HPDE6-E6E7 (cell line): ENCODE data around the gene ULK4.
A peak's percentile ranks its signal among the peaks of the same experiment; 100 is the strongest.
"Not testable (repeated sequence)": the region's sequence is repeated elsewhere in the genome, so short reads cannot be mapped to it uniquely, and the experiment has no call there.

Experiments
- DNase-seq: peaks from one replicate; pipeline ENCODE4 v3.0.0; 2011; ENCODE audit warnings: missing footprints; ENCODE audit errors: extremely low spot score

Gene ULK4

GRCh38 chr3:41960826-41961750 lies 815 bp downstream of the ULK4 start:
- peak; percentile 2 for DNase-seq

- no peak for DNase-seq
Measured at GRCh38 chr3:41956574-41956973, 5.3 kb downstream of the ULK4 start.

GRCh38 chr3:41955192-41955591 lies 6.7 kb downstream of the ULK4 start:
- no peak for DNase-seq

- DNase-seq, result no peak
Measured at GRCh38 chr3:41943311-41943843, 18.5 kb downstream of the ULK4 start.

- no peak for DNase-seq
Measured at GRCh38 chr3:41940393-41940792, 21.5 kb downstream of the ULK4 start.

- no peak for DNase-seq
Measured at GRCh38 chr3:41936384-41936783, 25.5 kb downstream of the ULK4 start.

GRCh38 chr3:41933154-41933676 lies 28.7 kb downstream of the ULK4 start:
- no peak for DNase-seq

GRCh38 chr3:41932464-41932863 lies 29.4 kb downstream of the ULK4 start:
- DNase-seq, result no peak

GRCh38 chr3:41920406-41920965 lies 41.4 kb downstream of the ULK4 start:
- DNase-seq, result no peak

- DNase-seq, result no peak
Measured at GRCh38 chr3:41915353-41915752, 46.5 kb downstream of the ULK4 start.

GRCh38 chr3:41912280-41912679 lies 49.6 kb downstream of the ULK4 start:
- DNase-seq, result no peak

- no peak for DNase-seq
Measured at GRCh38 chr3:41907330-41908073, 54.4 kb downstream of the ULK4 start.

- DNase-seq, result peak; percentile 1
Measured at GRCh38 chr3:41900265-41900664, 61.6 kb downstream of the ULK4 start.

GRCh38 chr3:41898631-41899030 lies 63.3 kb downstream of the ULK4 start:
- DNase-seq, result no peak

GRCh38 chr3:41893977-41894376 lies 67.9 kb downstream of the ULK4 start:
- peak; percentile 1 for DNase-seq

- DNase-seq, result no peak
Measured at GRCh38 chr3:41888368-41889076, 73.4 kb downstream of the ULK4 start.

- DNase-seq, result no peak
Measured at GRCh38 chr3:41882956-41883355, 78.9 kb downstream of the ULK4 start.

GRCh38 chr3:41881233-41881821 lies 80.6 kb downstream of the ULK4 start:
- no peak for DNase-seq

- DNase-seq, result no peak
Measured at GRCh38 chr3:41880387-41880786, 81.5 kb downstream of the ULK4 start.

- DNase-seq, result not testable (repeated sequence)
Measured at GRCh38 chr3:41877741-41878140, 84.2 kb downstream of the ULK4 start.

- no peak for DNase-seq
Measured at GRCh38 chr3:41874022-41874421, 87.9 kb downstream of the ULK4 start.
